ENCODE measurements around the gene INPP1.

The INPP1 gene

GRCh38 chr2:190410166-190410565 lies 66.8 kb downstream of the INPP1 start:
- no peak for DNase-seq

GRCh38 chr2:190412966-190413365 lies 69.6 kb downstream of the INPP1 start:
- DNase-seq, result no peak

DNA sequence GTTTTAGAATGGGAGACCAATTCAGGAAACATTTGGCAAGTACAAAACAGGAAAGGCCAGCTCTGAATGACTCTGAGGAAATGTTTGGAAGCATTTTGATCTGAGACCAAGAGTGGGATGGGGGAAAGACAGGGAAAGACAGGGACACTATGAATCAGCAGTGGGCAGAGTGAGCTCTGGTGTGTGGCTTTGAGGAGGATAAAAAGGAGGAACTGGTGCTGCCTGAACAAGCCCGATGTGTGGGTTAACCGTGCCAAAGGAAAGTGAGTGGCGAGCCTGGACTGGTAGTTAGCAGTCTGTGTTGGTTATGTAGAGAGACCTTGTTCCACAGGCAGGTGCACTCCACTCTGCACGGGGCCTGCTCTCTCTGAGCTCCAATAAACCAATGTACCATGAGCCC lies 70.0 kb downstream of the INPP1 start:
- DNase-seq, result no peak

GRCh38 chr2:190415251-190415650 lies 71.9 kb downstream of the INPP1 start:
- no peak for DNase-seq

DNA sequence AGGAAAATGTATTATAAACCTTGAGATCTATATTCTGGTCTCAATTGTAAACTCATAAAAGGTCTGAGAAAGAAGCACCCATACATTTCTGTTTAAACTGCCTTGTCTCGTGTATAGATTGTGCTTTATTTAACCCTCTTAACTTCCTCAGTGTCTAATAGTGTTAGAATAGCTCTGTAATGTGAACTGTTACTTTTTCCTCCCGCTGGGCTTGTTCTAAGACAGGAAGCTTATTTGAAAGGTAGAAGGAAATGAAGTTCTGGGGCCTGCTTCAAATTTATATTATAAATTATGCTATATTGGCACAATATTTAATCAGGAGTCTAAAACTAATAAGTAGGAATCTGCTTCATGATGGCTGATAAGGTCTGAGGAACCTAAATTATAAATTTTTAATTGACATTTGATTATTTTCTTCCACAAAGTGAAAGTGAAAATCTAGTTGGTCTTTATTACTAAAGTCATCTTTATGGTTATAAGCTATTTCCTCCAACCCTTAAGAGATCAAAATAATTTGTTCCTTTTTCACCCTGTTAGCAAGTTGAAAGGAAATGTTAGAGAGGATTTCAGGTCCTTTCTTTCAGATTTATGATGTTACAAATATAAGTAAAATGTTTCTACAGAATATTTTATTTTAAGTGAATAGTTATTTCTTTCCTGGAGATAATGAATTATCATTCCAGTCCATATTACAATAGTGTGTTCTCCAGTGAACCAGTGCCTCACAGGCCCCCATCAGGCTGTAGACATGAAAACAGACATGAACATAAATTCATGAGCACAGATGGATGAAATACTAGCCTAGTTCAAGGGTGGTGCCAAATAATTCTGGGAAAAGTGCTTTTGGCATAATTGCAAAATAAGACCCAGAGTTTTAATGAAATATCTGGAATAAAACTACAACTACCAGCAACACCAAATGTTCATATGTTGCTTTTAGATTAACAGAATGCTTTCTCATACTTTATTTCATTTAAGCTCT lies 72.7 kb downstream of the INPP1 start:
- peak; percentile 36 for DNase-seq

DNA sequence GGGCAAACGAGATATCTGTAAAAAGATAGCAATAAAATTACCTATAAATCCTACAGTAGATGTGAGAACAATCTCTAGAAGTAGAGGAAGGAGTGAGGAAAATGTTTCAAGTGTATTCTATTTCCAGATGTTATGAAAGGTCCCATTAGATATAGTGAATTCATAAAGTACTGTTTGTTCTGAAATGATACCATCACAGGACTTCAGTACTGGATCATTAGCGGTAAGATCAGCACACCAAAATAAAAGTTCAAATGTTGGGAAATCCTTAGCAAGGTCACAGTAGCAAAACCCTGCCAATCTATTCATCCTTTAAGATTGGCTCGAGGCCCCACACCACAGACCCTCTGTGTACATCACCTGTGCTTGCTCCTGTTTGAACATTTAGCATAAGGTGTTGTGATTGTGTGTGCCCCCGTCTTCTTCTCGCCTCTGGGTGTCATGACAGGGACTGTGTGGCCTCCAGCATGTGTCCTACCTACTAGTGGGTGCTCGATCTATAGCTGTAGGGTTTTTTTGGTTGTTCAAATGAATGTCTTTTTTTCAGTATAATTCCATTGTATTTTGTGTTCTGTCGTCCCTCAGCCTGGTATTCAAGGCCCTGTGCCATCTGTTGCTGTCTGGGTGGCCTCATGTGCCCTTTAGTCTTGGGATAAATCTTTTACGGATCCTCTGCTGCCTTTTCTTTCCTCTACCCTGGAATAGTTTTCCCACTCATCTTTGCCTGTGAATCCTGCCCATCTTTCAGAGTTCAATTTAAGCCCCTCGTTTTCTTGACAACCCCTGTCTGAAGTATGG lies 73.9 kb downstream of the INPP1 start:
- no peak for DNase-seq

DNA sequence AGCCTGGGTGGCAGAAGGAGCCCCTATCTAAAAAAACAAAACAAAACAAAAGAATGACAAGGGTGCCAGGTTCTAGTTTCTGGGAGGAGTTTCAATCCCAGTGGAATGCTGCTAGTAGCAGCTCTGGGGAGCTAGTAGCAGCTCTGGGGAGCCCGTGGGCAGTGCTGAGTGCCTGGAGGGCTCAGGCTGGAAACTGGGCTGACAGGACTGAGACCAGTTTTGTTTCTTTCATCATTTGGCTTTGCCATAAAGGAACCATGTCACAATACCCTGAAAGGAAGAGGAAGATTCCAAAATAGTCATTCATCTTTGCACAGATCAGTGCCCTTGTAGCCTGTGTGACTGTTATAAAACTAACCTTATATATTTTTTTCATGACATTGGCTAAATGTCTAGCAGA lies 75.3 kb downstream of the INPP1 start:
- no peak for DNase-seq

GRCh38 chr2:190420801-190421200 lies 77.4 kb downstream of the INPP1 start:
- no peak for DNase-seq

Measured in CD4-positive, alpha-beta T cell treated with Interleukin-17A for 1 hour (primary cell).